ENCODE results near the gene ARF6.
"Not testable (repeated sequence)": the region's sequence is repeated elsewhere in the genome, so short reads cannot be mapped to it uniquely, and the experiment has no call there.

The ARF6 gene

DNA sequence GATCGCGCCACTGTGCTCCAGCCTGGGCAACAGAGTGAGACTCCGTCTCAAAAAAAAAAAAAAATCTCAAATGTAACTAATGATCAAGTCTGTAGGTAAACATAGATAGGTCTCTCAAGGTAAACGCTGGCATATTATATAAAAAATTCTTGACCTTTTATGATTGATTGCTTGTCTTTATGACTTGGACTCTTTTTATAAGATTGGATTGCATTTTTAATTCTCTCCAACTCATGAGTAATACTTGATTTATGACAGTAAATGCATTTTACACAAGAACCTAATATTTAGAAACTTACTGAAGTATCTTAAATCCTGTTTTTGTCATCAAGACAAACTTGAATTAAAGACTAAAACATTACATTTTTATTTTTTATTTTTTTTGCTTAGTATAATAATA lies 16.1 kb downstream of the ARF6 start:
- DNase-seq, result no peak

DNA sequence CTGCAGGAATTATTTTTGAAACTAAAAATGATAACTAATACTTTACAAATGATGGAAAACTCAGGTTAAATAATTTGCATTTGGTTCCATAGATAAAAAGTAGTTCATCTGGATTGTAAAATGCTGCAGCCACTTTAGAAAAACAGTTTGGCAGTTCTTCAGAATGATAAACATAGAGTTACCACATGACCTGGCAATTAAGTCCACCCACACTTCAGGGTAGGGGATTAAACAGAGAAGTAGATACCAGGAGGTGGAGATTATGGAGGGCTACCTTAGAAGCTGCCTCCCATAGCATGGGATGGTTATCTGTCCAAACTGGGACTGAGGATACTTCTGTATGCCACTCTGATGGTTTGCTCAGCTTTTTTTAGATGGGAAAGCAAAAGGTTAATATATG lies 22.2 kb downstream of the ARF6 start:
- DNase-seq, result no peak

DNA sequence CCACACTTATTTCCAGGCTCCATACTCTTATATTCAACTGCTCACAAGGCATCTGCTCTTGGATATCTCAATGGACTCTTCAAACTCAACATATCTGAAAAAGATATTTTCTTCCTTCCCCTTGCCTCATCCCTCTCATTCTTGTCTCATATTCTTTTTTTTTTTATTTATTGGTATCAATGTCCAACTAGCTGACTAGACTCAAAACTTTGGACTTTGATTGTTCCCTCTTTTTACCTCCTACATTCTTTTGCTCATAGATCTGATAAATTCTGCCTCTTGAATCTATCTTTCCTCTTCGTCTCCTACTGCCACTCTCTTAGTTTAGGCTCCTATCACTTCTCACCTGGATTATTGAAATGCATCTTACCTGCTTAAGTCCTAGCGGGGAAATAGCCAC lies 25.8 kb downstream of the ARF6 start:
- DNase-seq, result no peak

GRCh38 chr14:49919825-49920659 lies 27.2 kb downstream of the ARF6 start:
- DNase-seq, result no peak

DNA sequence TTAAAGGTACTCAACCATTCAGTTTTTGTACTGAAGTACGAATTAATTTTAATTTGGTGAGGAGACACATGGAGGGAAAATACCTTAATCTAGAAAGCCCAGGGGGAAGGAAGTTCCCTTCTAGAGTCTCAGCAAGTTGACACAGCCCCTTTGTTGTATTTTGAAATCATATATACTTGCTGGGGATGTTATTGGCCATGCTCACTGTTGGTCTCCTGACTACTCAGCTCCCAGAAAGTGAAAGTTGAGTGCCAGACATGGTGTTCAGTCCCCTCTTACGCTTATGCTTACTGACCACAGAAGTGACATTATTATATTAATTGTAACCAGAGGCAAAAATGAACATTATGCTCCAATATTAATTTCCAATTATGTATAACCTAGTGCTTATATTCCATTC lies 28.1 kb downstream of the ARF6 start:
- DNase-seq, result no peak

GRCh38 chr14:49921401-49921800 lies 28.5 kb downstream of the ARF6 start:
- no peak for DNase-seq

GRCh38 chr14:49923442-49923841 lies 30.6 kb downstream of the ARF6 start:
- no peak for DNase-seq

GRCh38 chr14:49923881-49924280 lies 31.0 kb downstream of the ARF6 start:
- DNase-seq, result no peak

DNA sequence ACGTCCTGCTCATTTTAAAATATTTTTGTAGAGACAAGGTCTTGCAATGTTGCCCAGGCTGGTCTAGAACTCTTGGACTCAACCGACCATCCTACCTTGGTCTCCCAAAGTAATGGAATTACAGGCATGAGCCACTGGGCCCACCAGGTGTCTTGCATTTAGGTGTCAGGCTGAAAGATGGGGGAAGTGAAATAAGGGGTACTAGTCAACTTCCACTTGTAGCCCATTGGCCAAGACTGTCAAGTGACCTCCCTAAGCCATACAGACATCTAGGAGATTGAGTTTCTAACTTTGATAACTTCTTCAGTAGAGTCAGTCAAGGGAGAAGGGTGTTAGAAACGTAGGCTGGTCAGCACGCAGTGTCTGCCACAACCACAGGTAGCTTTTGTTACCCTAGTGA lies 32.0 kb downstream of the ARF6 start:
- no peak for DNase-seq

GRCh38 chr14:49926803-49927202 lies 33.9 kb downstream of the ARF6 start:
- DNase-seq, result no peak

DNA sequence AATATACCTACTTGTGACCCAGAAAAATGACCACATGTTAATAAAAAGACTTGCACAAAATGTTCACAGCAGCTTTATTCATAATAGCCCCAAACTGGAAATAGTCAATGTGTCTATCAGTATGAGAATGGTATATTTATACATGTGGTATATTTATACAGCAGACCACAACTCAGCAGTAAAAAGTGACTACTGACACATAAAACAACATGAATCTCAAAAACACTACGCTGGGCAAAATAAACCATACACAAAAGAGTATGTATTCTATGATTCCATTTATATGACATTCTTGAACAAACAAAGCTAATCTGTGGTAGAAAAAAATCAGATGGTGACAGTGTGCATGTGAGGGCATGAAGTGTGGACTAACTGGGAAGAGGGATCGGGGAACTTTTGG lies 35.1 kb downstream of the ARF6 start:
- no peak for DNase-seq

DNA sequence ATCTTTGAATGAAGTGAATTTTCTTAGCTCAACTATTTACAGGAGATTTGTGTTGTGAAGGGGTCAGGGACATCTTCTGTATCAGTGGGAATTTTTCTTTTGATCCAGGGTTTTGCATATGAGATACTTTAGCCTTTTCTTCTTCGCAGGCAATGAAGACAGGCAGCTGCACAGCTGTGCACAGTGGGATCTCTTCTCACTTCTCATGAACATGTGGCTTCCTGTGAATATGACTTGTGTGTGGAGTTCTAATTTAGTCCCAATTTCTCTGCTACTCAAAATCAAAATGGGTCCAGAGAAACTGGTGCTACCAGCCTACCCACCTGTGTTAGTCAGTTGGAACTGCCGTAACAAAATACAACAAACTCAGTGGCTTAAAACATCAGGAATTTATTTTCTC lies 37.8 kb downstream of the ARF6 start:
- DNase-seq, result no peak

DNA sequence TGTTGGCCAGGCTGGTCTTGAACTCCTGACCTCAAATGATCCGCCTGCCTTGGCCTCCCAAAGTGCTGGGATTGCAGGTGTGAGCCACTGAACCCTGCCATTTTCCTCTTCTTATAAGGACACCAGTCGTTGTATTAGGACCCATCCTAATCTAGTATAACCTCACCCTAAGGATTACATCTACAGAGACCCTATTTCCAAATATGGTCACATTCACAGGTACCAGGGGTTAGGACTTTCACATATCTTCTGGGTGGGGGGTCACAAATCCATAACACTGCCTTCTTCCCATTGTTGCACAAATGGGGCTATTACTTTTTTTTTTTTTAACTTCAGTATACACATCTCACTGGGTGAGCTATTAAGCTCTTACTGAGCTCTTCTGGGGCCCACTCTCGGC lies 38.6 kb downstream of the ARF6 start:
- DNase-seq, result no peak

DNA sequence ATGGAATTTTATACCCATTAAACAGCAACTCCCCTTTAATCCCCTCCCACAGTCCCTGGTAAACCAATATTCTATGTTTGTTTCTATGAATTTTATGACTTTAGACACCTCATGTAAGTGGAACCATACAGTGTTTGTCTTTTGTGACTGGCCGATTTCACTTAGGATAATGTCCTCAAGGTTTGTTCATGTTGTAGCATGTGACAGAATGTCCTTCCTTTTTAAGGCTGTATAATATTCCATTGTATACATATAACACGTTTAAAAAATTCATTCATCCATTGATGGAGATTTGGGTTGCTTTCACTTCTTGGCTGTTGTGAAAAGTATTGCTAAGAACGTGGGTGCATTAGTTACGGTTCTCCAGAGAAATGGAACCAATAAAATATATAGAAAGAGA lies 40.2 kb downstream of the ARF6 start:
- DNase-seq, result no peak

DNA sequence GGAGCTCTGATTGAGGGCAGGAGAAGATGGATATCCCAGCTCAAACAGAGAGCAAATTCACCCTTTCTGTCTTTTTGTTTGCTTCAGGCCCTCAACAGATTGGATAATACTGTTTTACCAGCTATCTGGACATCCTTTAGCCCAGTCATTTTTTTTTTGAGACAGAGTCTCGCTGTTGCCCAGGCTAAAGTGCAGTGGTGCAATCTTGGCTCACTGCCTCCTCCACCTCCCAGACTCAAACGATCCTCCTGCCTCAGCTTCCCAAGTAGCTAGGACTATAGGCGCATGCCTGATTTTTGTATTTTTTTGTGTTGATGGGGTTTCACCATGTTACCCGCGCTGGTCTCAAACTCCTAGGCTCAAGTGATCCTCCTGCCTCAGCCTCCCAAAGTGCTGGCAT lies 40.8 kb downstream of the ARF6 start:
- DNase-seq, result no peak

- DNase-seq, result no peak
Measured at GRCh38 chr14:49934646-49935045, 41.8 kb downstream of the ARF6 start.

DNA sequence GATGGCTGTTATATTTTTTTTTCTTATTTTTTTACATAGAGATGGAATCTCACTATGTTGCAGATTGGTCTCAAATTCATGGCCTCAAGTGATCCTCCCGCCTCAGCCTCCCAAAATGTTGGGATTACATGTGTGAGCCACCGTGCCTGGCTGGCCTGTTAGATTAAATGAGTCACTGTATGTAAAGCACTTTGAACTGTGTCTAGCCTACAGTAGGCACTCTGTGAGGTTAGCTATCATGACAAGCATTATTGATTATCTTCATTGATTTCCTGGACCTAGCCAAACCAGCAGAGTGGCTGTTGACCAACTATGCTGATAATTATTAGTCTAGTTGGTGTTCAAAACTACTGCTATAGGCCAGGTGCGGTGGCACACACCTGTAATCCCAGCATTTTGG lies 42.6 kb downstream of the ARF6 start:
- DNase-seq, result no peak

- not testable (repeated sequence) for DNase-seq
Measured at GRCh38 chr14:49936246-49936645, 43.4 kb downstream of the ARF6 start.

- not testable (repeated sequence) for DNase-seq
Measured at GRCh38 chr14:49936882-49937281, 44.0 kb downstream of the ARF6 start.

DNA sequence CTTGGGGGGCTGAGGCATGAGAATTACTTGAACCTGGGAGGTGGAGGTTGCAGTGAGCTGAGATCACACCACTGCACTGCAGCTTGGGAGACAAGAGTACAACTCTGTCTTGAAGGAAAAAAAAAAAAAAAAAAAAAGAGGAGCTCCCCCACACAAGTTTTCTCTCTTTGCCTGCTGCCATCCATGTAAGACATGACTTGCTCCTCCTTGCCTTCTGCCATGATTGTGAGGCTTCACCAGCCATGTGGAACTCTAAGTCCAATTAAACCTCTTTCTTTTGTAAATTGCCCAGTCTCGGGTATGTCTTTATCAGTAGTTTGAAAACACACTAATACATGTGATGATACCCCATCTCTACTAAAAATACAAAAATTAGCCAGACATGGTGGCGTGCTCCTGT lies 46.3 kb downstream of the ARF6 start:
- not testable (repeated sequence) for DNase-seq

- no peak for DNase-seq
Measured at GRCh38 chr14:49939884-49940510, 47.1 kb downstream of the ARF6 start.

- DNase-seq, result no peak
Measured at GRCh38 chr14:49940808-49941421, 48.0 kb downstream of the ARF6 start.

GRCh38 chr14:49942090-49942489 lies 49.2 kb downstream of the ARF6 start:
- no peak for DNase-seq

GRCh38 chr14:49944501-49944900 lies 51.6 kb downstream of the ARF6 start:
- no peak for DNase-seq

Data from SIG-M5 (cell line).